H1 (cell line): Measurements from ENCODE around the gene ARHGAP42. TPM values are rescaled to one million over a fixed set of nuclear protein-coding genes. Genes with fewer than 3 reads are reported as not detected.

Experiments
- CTCF ChIA-PET: fragments of 300-600 bp; sonication (Branson Sonifier 250); formaldehyde crosslinking; loops from one replicate; lab custom pipeline; 2021; ENCODE audit not compliant: partially characterized antibody; lab: Charles Lee
- POLR2A ChIA-PET: fragments of 300-600 bp; sonication (Branson Sonifier 250); formaldehyde crosslinking; loops from one replicate; lab custom pipeline; 2021; ENCODE audit warnings: inconsistent platforms; ENCODE audit not compliant: partially characterized antibody; lab: Charles Lee
- DNase-seq, 2 experiments: peaks; one replicate each; pipeline versions ENCODE4 v3.0.0 to v3.0.0-alpha.2; 2010 to 2022; ENCODE audit warnings: low spot score in 2 of 2, low read depth in 1 of 2, mixed read lengths in 1 of 2
- FAIRE-seq: peaks from 2 replicates; lab custom pipeline; 2011; peaks lifted over from hg19 to GRCh38; lab: Jason Lieb, UNC
- H2AFZ ChIP-seq: 2 replicates; pipeline ENCODE4 v1.8.1; 2012; ENCODE audit warnings: low read length, inconsistent platforms
- H2AK5ac ChIP-seq: 2 replicates; pipeline ENCODE4 v1.6.1; 2013; ENCODE audit warnings: low read depth, low read length
- H2BK120ac ChIP-seq: replicated peaks from 2 replicates; pipeline ENCODE3; 2013; ENCODE audit warnings: low read depth, low read length, inconsistent platforms
- H2BK12ac ChIP-seq: 2 replicates; pipeline ENCODE4 v1.6.1; 2013; ENCODE audit warnings: low read depth, low read length
- H2BK15ac ChIP-seq: 2 replicates; pipeline ENCODE4 v1.6.1; 2013; ENCODE audit warnings: low read length
- H2BK20ac ChIP-seq: 2 replicates; pipeline ENCODE4 v1.6.1; 2013; ENCODE audit warnings: low read length
- H2BK5ac ChIP-seq: 2 replicates; pipeline ENCODE4 v1.6.1; 2013; ENCODE audit warnings: low read depth, low read length
- H3K14ac ChIP-seq: 2 replicates; pipeline ENCODE4 v1.6.1; 2013; ENCODE audit warnings: inconsistent platforms; ENCODE audit not compliant: insufficient read length
- H3K18ac ChIP-seq: 2 replicates; pipeline ENCODE4 v1.6.1; 2013; ENCODE audit warnings: low read length; ENCODE audit errors: extremely low read depth
- H3K23ac ChIP-seq: 2 replicates; pipeline ENCODE4 v1.6.1; 2013; ENCODE audit warnings: inconsistent platforms; ENCODE audit not compliant: insufficient read length
- H3K23me2 ChIP-seq: 2 replicates; pipeline ENCODE4 v1.6.1; 2013; ENCODE audit warnings: low read depth, low read length
- H3K27ac ChIP-seq: 2 replicates; pipeline ENCODE4 v1.6.1; 2011; ENCODE audit warnings: low read depth, low read length, inconsistent platforms
- H3K27me3 ChIP-seq, 4 experiments: replicated peaks in 1 of 4; 1 replicate in 1 of 4; 2 replicates in 3 of 4; pipeline versions ENCODE4 v1.6.1 to v1.8.1; 2011 to 2013; ENCODE audit warnings: low read length in 3 of 4, mild to moderate bottlenecking in 3 of 4, inconsistent platforms in 2 of 4, mixed read lengths in 2 of 4, moderate library complexity in 1 of 4; ENCODE audit not compliant: control insufficient read depth in 3 of 4, insufficient read depth in 3 of 4; ENCODE audit errors: extremely low read depth in 1 of 4
- H3K36me3 ChIP-seq, 4 experiments: 2 replicates each; pipeline versions ENCODE4 v1.6.1 to v1.8.1; 2011 to 2013; ENCODE audit warnings: mild to moderate bottlenecking in 4 of 4, low read length in 3 of 4, moderate library complexity in 2 of 4, control low read depth in 1 of 4, inconsistent platforms in 1 of 4; ENCODE audit not compliant: insufficient read depth in 4 of 4, control insufficient read depth in 2 of 4
- H3K4ac ChIP-seq: replicated peaks from 2 replicates; pipeline ENCODE3; 2013; ENCODE audit warnings: low read length, low read depth, mixed read lengths, inconsistent platforms; ENCODE audit not compliant: insufficient read length
- H3K4me1 ChIP-seq, 4 experiments: replicated peaks in 1 of 4; 1 replicate in 1 of 4; 2 replicates in 3 of 4; pipeline versions ENCODE4 v1.6.1 to v1.8.1; 2011 to 2013; ENCODE audit warnings: low read length in 3 of 4, inconsistent platforms in 2 of 4, mixed read lengths in 1 of 4; ENCODE audit not compliant: insufficient read depth in 4 of 4, control insufficient read depth in 3 of 4
- H3K4me2 ChIP-seq, 2 experiments: 2 replicates each; pipeline versions ENCODE4 v1.6.1 to v1.8.1; 2011 to 2013; ENCODE audit warnings: low read depth in 2 of 2, low read length in 2 of 2, control low read depth in 1 of 2, inconsistent platforms in 1 of 2, mild to moderate bottlenecking in 1 of 2; ENCODE audit not compliant: insufficient read depth in 1 of 2
- H3K4me3 ChIP-seq, 4 experiments: fragments of 200-600, 300-600 bp in 1 of 4; sonication (generic), shearing (Covaris generic), sonication (Bioruptor Twin) in 1 of 4; 2 replicates each; pipeline versions ENCODE4 v1.5.1 to v1.8.1; 2011 to 2016; ENCODE audit warnings: low read length in 4 of 4, low read depth in 3 of 4, control low read depth in 2 of 4, inconsistent platforms in 2 of 4, mild to moderate bottlenecking in 2 of 4, mixed read lengths in 1 of 4, moderate library complexity in 1 of 4; ENCODE audit not compliant: insufficient read depth in 2 of 4; ENCODE audit errors: extremely low read depth in 1 of 4
- H3K56ac ChIP-seq: replicated peaks from 2 replicates; pipeline ENCODE3; 2013; ENCODE audit warnings: low read depth, mild to moderate bottlenecking, mixed read lengths, low read length, inconsistent platforms; ENCODE audit not compliant: insufficient read length
- H3K79me1 ChIP-seq: 2 replicates; pipeline ENCODE4 v1.6.1; 2013; ENCODE audit warnings: low read depth, low read length, control low read depth
- H3K79me2 ChIP-seq, 2 experiments: 2 replicates each; pipeline versions ENCODE4 v1.6.1 to v1.8.1; 2012 to 2013; ENCODE audit warnings: low read length in 2 of 2, mild to moderate bottlenecking in 2 of 2, inconsistent platforms in 1 of 2; ENCODE audit not compliant: insufficient read depth in 2 of 2, control insufficient read depth in 1 of 2
- H3K9ac ChIP-seq, 4 experiments: replicated peaks in 1 of 4; 1 replicate in 1 of 4; 2 replicates in 3 of 4; pipeline versions ENCODE4 v1.6.1 to v1.8.1; 2011 to 2013; ENCODE audit warnings: low read depth in 3 of 4, low read length in 3 of 4, control low read depth in 2 of 4, mild to moderate bottlenecking in 2 of 4, moderate library complexity in 2 of 4, inconsistent platforms in 1 of 4; ENCODE audit errors: extremely low read depth in 1 of 4
- H3K9me3 ChIP-seq, 2 experiments: 2 replicates each; pipeline versions ENCODE4 v1.6.1 to v1.8.1; 2012 to 2013; ENCODE audit warnings: mild to moderate bottlenecking in 2 of 2, moderate library complexity in 2 of 2, control low read depth in 1 of 2, inconsistent platforms in 1 of 2, low read depth in 1 of 2, low read length in 1 of 2, mixed read lengths in 1 of 2; ENCODE audit not compliant: insufficient read depth in 2 of 2
- H4K20me1 ChIP-seq, 2 experiments: replicated peaks in 1 of 2; 2 replicates each; pipeline versions ENCODE3 to v1.8.1; 2011 to 2013; ENCODE audit warnings: inconsistent platforms in 2 of 2, low read length in 2 of 2, mild to moderate bottlenecking in 1 of 2; ENCODE audit not compliant: insufficient read depth in 2 of 2, control insufficient read depth in 1 of 2
- H4K5ac ChIP-seq: 2 replicates; pipeline ENCODE4 v1.6.1; 2013; ENCODE audit warnings: low read length, low read depth, mixed read lengths, inconsistent platforms; ENCODE audit not compliant: insufficient read length
- H4K8ac ChIP-seq: 2 replicates; pipeline ENCODE4 v1.8.0; 2013; ENCODE audit warnings: mild to moderate bottlenecking, moderate library complexity, low read length, inconsistent platforms; ENCODE audit not compliant: insufficient read depth; ENCODE audit errors: extremely low read depth
- H4K91ac ChIP-seq: replicated peaks from 2 replicates; pipeline ENCODE3; 2013; ENCODE audit warnings: low read length, mixed read lengths, inconsistent platforms; ENCODE audit not compliant: insufficient read length
- CHD1 ChIP-seq: IDR thresholded peaks from 2 replicates; pipeline ENCODE4 v1.6.1; 2012; ENCODE audit warnings: low read depth, low read length, improper control_type of control experiment
- CREB1 ChIP-seq: IDR thresholded peaks from 2 replicates; pipeline ENCODE4 v1.6.1; 2012; ENCODE audit warnings: inconsistent platforms
- SIRT6 ChIP-seq: IDR thresholded peaks from one replicate; pipeline ENCODE4 v1.7.1; 2012; ENCODE audit warnings: low read length, inconsistent platforms
- SP1 ChIP-seq: IDR thresholded peaks from 2 replicates; pipeline ENCODE4 v1.6.1; 2011; ENCODE audit warnings: low read depth, low read length
- TAF1 ChIP-seq: IDR thresholded peaks from 2 replicates; pipeline ENCODE4 v1.6.1; 2011; ENCODE audit warnings: mild to moderate bottlenecking, low read depth, low read length
- TEAD4 ChIP-seq: IDR thresholded peaks from 2 replicates; pipeline ENCODE4 v1.6.1; 2012; ENCODE audit warnings: low read depth, low read length, inconsistent platforms, mixed read lengths
- WGBS, 2 experiments: shearing (Covaris generic) in 1 of 2; methylation state at CpG; one replicate each; pipeline versions ENCODE4 v1.1.6 to v1.1.7; 2013 to 2015; ENCODE audit warnings: low lambda C conversion rate in 2 of 2, mixed read lengths in 2 of 2, inconsistent platforms in 1 of 2, low coverage in 1 of 2, missing lambda C conversion rate in 1 of 2; ENCODE audit not compliant: insufficient replicate concordance in 2 of 2, insufficient coverage in 1 of 2, insufficient read length in 1 of 2; ENCODE audit errors: extremely low coverage in 1 of 2, missing lambda C conversion rate in 1 of 2; 5-methylcytosine and 5-hydroxymethylcytosine counted together
- polyA plus RNA-seq, 7 experiments: library from polyadenylated mRNA; depleted of rRNA in 3 of 7; stranded (reverse) in 5 of 7; unstranded in 2 of 7; fragments of >200 nt in 5 of 7; fragments of 200-250 nt in 2 of 7; gene quantifications; 1 replicate in 5 of 7; 2 replicates in 1 of 7; 4 replicates in 1 of 7; pipeline versions ENCODE4 v1.2.1 to v1.2.3, GENCODE V29; 2011 to 2013; ENCODE audit warnings: missing spikeins in 2 of 7, mixed read lengths in 2 of 7
- total RNA-seq: library from RNA; stranded (reverse); fragmentation: NEBNext Ultra II Directional; extraction: Animal tissue kit (Norgen Biotek cat#: 25700); gene quantifications from 2 replicates; pipeline ENCODE4 v1.2.1, GENCODE V29; 2021
- TF ChIP-seq, protein P1 (sequence below): IDR thresholded peaks from 2 replicates; pipeline ENCODE4 v1.6.1; 2011; ENCODE audit warnings: low read depth, mild to moderate bottlenecking, low read length; ENCODE audit not compliant: insufficient read depth
- TF ChIP-seq, protein P2 (sequence below): IDR thresholded peaks from 2 replicates; pipeline ENCODE4 v1.6.1; 2012; ENCODE audit warnings: inconsistent platforms
- TF ChIP-seq, protein P3 (sequence below): IDR thresholded peaks from 2 replicates; pipeline ENCODE4 v1.6.1; 2011; ENCODE audit warnings: low read length, improper control_type of control experiment
- TF ChIP-seq, protein P4 (sequence below), 3 experiments: IDR thresholded peaks; 1 replicate in 2 of 3; 2 replicates in 1 of 3; pipeline versions ENCODE4 v1.5.1 to v1.6.1; 2011; ENCODE audit warnings: low read length in 3 of 3, mild to moderate bottlenecking in 3 of 3, inconsistent platforms in 2 of 3, low read depth in 1 of 3, moderate library complexity in 1 of 3; ENCODE audit not compliant: insufficient read depth in 1 of 3; ENCODE audit errors: control extremely low read depth in 1 of 3

Gene ARHGAP42
- total and polyA plus RNA-seq, 2 of the 8 experiments (the other 6 are each of a cell fraction or from before 2014, with no cell fraction given): 22.2 to 33.5 TPM

DNA sequence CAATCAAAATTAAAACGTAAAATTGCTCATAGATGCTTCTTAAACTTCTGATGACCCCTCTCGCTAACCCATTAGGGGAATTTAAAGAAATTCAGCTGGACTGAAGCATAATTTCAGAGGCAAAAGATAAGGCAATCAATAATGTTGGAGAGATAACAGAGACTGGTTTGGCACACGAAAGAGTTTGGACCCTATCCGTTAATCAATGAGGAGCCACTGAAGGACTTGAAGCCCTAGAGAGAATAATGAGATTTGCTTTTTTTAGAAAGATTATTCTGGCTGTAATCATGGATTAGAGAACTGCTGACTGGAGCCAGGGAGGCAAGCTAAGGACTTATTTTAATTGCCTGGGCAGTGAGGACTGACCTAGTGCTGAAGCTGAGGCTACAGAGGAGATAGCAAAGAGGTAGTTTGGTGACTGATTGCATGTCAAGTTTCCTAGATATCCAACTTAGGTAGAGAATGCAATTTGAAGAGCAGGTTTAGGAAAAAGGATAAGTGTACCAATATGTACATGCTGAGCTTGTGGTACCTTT lies 11.9 kb upstream of the ARHGAP42 start:
- no peaks in the 10 kb centered on the region for H3K36me3 ChIP-seq
- no peak overlapping the region for H2BK5ac ChIP-seq
- H3K18ac ChIP-seq: no peak overlapping the region
- no peaks in the 10 kb centered on the region for H3K9me3 ChIP-seq
- no peak overlapping the region for H3K4me3 ChIP-seq
- peaks cover 2 to 8% (median 4%) of the 10 kb centered on the region in 4 experiments; a peak in 4 of 7 replicates for H3K4me1 ChIP-seq
- H2AK5ac ChIP-seq: no peak overlapping the region
- H3K79me1 ChIP-seq: no peaks in the 10 kb centered on the region
- DNase-seq (no peak), FAIRE-seq (no peak)
- no peak overlapping the region for H4K5ac ChIP-seq
- no peak overlapping the region for H4K91ac ChIP-seq
- H3K4ac ChIP-seq: peak overlapping the region; percentile 48
- no peak overlapping the region for H3K9ac ChIP-seq
- H4K8ac ChIP-seq: no peak overlapping the region
- H3K79me2 ChIP-seq: no peaks in the 10 kb centered on the region
- ChIA-PET POLR2A (no interaction called here), CTCF (interaction anchor here (1.0 to 1.6 kb wide), 2 partner anchors 13 to 98 kb away, joined by 3 to 5 read pairs; no protein-coding TSS in a partner anchor)
- no peaks in the 10 kb centered on the region for H3K27me3 ChIP-seq
- 0 out of 2 replicates have a peak overlapping the region, but pooled peaks have one; percentile 33 for H2AFZ ChIP-seq
- H3K56ac ChIP-seq: no peak overlapping the region
- H3K14ac ChIP-seq: no peak overlapping the region
- H4K20me1 ChIP-seq: no peaks in the 10 kb centered on the region
- no peaks in the 10 kb centered on the region; the same call in 1 of the 2 replicates for H3K23me2 ChIP-seq
- peak overlapping the region; percentile 54; the same call in 1 of the 2 replicates for H2BK15ac ChIP-seq
- H3K23ac ChIP-seq: no peak overlapping the region
- H2BK12ac ChIP-seq: no peak overlapping the region
- no peak overlapping the region for H3K4me2 ChIP-seq
- WGBS, 2 experiments: 81% methylated on average over 4 of the region's 4 CpGs; no CpG with 5 or more reads in 1 of the 2 experiments
- peak overlapping the region; percentile 95 for H2BK20ac ChIP-seq
- H3K27ac ChIP-seq: no peak overlapping the region
- H2BK120ac ChIP-seq: peak overlapping the region; percentile 61
- TF ChIP-seq CHD1 (no peak), TEAD4 (no peak), SIRT6 (no peak), TAF1 (no peak), SP1 (no peak), CREB1 (no peak)
- TF ChIP-seq, protein P1, sequence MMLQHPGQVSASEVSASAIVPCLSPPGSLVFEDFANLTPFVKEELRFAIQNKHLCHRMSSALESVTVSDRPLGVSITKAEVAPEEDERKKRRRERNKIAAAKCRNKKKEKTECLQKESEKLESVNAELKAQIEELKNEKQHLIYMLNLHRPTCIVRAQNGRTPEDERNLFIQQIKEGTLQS: no peak
- TF ChIP-seq, protein P2, sequence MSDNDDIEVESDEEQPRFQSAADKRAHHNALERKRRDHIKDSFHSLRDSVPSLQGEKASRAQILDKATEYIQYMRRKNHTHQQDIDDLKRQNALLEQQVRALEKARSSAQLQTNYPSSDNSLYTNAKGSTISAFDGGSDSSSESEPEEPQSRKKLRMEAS: no peak
- TF ChIP-seq, protein P3, sequence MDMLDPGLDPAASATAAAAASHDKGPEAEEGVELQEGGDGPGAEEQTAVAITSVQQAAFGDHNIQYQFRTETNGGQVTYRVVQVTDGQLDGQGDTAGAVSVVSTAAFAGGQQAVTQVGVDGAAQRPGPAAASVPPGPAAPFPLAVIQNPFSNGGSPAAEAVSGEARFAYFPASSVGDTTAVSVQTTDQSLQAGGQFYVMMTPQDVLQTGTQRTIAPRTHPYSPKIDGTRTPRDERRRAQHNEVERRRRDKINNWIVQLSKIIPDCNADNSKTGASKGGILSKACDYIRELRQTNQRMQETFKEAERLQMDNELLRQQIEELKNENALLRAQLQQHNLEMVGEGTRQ: no peak
- TF ChIP-seq, protein P4, sequence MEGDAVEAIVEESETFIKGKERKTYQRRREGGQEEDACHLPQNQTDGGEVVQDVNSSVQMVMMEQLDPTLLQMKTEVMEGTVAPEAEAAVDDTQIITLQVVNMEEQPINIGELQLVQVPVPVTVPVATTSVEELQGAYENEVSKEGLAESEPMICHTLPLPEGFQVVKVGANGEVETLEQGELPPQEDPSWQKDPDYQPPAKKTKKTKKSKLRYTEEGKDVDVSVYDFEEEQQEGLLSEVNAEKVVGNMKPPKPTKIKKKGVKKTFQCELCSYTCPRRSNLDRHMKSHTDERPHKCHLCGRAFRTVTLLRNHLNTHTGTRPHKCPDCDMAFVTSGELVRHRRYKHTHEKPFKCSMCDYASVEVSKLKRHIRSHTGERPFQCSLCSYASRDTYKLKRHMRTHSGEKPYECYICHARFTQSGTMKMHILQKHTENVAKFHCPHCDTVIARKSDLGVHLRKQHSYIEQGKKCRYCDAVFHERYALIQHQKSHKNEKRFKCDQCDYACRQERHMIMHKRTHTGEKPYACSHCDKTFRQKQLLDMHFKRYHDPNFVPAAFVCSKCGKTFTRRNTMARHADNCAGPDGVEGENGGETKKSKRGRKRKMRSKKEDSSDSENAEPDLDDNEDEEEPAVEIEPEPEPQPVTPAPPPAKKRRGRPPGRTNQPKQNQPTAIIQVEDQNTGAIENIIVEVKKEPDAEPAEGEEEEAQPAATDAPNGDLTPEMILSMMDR (IDR thresholded peaks at IDR 0.05; ENCODE audit: control extremely low read depth in 1 of 3, insufficient read depth in 1 of 3, low read depth in 1 of 3, low read length in 3 of 3): no peak
